Measurements from ENCODE around the gene C16orf74.

The C16orf74 gene

GRCh38 chr16:85696781-85697180 is 54.1 kb downstream of the C16orf74 start:
- no peak for ATAC-seq
- no peak for TF ChIP-seq ZNF70 (CRISPR knock-in tag; IDR thresholded peaks at IDR 0.05)

- no peak for ATAC-seq
- TF ChIP-seq PPARA (CRISPR knock-in tag; IDR thresholded peaks at IDR 0.05; ENCODE audit: borderline replicate concordance), result no peak
- TF ChIP-seq, protein P1, sequence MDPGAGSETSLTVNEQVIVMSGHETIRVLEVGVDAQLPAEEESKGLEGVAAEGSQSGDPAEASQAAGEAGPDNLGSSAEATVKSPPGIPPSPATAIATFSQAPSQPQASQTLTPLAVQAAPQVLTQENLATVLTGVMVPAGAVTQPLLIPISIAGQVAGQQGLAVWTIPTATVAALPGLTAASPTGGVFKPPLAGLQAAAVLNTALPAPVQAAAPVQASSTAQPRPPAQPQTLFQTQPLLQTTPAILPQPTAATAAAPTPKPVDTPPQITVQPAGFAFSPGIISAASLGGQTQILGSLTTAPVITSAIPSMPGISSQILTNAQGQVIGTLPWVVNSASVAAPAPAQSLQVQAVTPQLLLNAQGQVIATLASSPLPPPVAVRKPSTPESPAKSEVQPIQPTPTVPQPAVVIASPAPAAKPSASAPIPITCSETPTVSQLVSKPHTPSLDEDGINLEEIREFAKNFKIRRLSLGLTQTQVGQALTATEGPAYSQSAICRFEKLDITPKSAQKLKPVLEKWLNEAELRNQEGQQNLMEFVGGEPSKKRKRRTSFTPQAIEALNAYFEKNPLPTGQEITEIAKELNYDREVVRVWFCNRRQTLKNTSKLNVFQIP (CRISPR knock-in tag; IDR thresholded peaks at IDR 0.05; ENCODE audit: borderline replicate concordance, low read depth), result no peak
- TF ChIP-seq ZFP3 (CRISPR knock-in tag; IDR thresholded peaks at IDR 0.05), result no peak
- no peak for TF ChIP-seq RARB (CRISPR knock-in tag; IDR thresholded peaks at IDR 0.05)
- TF ChIP-seq ZNF8 (CRISPR knock-in tag; IDR thresholded peaks at IDR 0.05), result no peak
- TF ChIP-seq TOX (CRISPR knock-in tag; IDR thresholded peaks at IDR 0.05; ENCODE audit: borderline replicate concordance), result no peak
- no peak for TF ChIP-seq BACH2 (CRISPR knock-in tag; IDR thresholded peaks at IDR 0.05; ENCODE audit: borderline replicate concordance)
- no peak for TF ChIP-seq OSR1 (CRISPR knock-in tag; IDR thresholded peaks at IDR 0.05)
- TF ChIP-seq ZC3H10 (CRISPR knock-in tag; IDR thresholded peaks at IDR 0.05), result no peak
- no peak for TF ChIP-seq ESRRG (CRISPR knock-in tag; IDR thresholded peaks at IDR 0.05)
Measured at GRCh38 chr16:85695196-85696128, 55.4 kb downstream of the C16orf74 start.

GRCh38 chr16:85690469-85691064 is 60.3 kb downstream of the C16orf74 start:
- TF ChIP-seq ZFP3 (CRISPR knock-in tag; IDR thresholded peaks at IDR 0.05), result peak; percentile 60; the same call in 1 of the 2 replicates
- no peak for TF ChIP-seq CSRNP3 (CRISPR knock-in tag; IDR thresholded peaks at IDR 0.05)
- TF ChIP-seq ARNTL (CRISPR knock-in tag; IDR thresholded peaks at IDR 0.05; ENCODE audit: borderline replicate concordance, low read depth), result no peak
- no peak for TF ChIP-seq ZFP30 (CRISPR knock-in tag; IDR thresholded peaks at IDR 0.05)
- no peak for ATAC-seq

DNA sequence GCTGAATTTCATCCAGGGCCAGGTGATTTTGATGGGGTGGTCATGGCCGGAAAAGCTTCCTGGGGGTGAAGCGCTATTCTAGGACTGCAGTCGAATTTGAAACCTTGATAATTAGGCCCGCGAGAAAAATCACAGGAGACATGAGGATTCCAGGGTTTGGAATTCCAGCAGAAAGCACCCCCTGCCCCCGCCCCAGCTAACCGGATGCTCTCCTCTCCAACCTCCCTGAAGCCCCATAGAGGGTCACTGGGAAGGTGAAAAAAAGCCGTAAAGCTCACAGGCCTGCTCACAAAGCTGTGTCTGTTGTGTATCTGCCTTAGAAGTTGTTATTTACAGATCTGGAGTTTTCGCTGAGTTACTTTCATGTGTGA is 61.0 kb downstream of the C16orf74 start:
- ATAC-seq, result no peak
- TF ChIP-seq CSRNP3 (CRISPR knock-in tag; IDR thresholded peaks at IDR 0.05) (no peak), ZFP30 (CRISPR knock-in tag; IDR thresholded peaks at IDR 0.05) (no peak), ZNF8 (CRISPR knock-in tag; IDR thresholded peaks at IDR 0.05) (no peak), ESRRG (CRISPR knock-in tag; IDR thresholded peaks at IDR 0.05) (no peak)

DNA sequence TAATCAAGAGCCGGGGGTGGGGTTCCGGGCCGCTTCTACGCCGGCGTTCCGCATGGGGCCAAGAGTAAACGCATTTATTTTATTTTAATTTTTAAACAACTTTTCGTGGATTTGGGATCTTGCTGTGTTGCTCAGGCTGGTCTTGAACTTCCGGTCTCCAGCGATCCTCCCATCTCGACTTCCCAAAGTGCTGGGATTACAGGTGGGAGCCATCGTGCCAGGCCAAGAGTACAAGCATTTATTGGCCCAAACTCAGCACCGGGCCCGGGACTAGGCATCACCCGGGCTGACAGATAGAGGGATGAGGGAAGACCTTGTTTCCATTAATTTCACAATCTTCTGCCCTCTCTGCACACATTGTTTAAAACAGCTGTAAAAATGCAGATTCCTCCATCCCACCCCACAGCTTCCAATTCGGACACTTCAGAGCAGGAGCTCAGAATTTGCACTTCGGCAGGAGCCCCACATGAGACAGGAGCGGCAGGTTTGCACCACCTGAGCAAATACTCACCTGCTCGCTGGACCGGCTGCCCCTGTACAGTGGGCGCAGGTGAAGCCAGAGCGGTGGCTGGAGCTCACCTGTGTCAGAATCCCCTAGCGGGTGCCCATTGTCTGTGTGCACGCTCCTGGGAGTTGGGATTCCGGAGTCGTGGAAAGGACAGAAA is 61.5 kb downstream of the C16orf74 start:
- no peak for ATAC-seq
- TF ChIP-seq GLIS3 (CRISPR knock-in tag; IDR thresholded peaks at IDR 0.05) (no peak), ESRRG (CRISPR knock-in tag; IDR thresholded peaks at IDR 0.05) (no peak), RARB (CRISPR knock-in tag; IDR thresholded peaks at IDR 0.05) (no peak), ZNF70 (CRISPR knock-in tag; IDR thresholded peaks at IDR 0.05) (no peak), ARNTL (CRISPR knock-in tag; IDR thresholded peaks at IDR 0.05; ENCODE audit: borderline replicate concordance, low read depth) (no peak), TOX (CRISPR knock-in tag; IDR thresholded peaks at IDR 0.05; ENCODE audit: borderline replicate concordance) (no peak), PPARA (CRISPR knock-in tag; IDR thresholded peaks at IDR 0.05; ENCODE audit: borderline replicate concordance) (no peak), ZNF8 (CRISPR knock-in tag; IDR thresholded peaks at IDR 0.05) (no peak), ISL1 (CRISPR knock-in tag; IDR thresholded peaks at IDR 0.05) (no peak), OSR1 (CRISPR knock-in tag; IDR thresholded peaks at IDR 0.05) (no peak), ZNF565 (CRISPR knock-in tag; conservative IDR thresholded peaks at IDR 0.05; ENCODE audit: low read depth) (no peak), ZFP30 (CRISPR knock-in tag; IDR thresholded peaks at IDR 0.05) (no peak), SNAI2 (CRISPR knock-in tag; IDR thresholded peaks at IDR 0.05) (no peak)
- TF ChIP-seq, protein P2, sequence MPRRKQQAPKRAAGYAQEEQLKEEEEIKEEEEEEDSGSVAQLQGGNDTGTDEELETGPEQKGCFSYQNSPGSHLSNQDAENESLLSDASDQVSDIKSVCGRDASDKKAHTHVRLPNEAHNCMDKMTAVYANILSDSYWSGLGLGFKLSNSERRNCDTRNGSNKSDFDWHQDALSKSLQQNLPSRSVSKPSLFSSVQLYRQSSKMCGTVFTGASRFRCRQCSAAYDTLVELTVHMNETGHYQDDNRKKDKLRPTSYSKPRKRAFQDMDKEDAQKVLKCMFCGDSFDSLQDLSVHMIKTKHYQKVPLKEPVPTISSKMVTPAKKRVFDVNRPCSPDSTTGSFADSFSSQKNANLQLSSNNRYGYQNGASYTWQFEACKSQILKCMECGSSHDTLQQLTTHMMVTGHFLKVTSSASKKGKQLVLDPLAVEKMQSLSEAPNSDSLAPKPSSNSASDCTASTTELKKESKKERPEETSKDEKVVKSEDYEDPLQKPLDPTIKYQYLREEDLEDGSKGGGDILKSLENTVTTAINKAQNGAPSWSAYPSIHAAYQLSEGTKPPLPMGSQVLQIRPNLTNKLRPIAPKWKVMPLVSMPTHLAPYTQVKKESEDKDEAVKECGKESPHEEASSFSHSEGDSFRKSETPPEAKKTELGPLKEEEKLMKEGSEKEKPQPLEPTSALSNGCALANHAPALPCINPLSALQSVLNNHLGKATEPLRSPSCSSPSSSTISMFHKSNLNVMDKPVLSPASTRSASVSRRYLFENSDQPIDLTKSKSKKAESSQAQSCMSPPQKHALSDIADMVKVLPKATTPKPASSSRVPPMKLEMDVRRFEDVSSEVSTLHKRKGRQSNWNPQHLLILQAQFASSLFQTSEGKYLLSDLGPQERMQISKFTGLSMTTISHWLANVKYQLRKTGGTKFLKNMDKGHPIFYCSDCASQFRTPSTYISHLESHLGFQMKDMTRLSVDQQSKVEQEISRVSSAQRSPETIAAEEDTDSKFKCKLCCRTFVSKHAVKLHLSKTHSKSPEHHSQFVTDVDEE (CRISPR knock-in tag; IDR thresholded peaks at IDR 0.05), result no peak
- TF ChIP-seq, protein P3, sequence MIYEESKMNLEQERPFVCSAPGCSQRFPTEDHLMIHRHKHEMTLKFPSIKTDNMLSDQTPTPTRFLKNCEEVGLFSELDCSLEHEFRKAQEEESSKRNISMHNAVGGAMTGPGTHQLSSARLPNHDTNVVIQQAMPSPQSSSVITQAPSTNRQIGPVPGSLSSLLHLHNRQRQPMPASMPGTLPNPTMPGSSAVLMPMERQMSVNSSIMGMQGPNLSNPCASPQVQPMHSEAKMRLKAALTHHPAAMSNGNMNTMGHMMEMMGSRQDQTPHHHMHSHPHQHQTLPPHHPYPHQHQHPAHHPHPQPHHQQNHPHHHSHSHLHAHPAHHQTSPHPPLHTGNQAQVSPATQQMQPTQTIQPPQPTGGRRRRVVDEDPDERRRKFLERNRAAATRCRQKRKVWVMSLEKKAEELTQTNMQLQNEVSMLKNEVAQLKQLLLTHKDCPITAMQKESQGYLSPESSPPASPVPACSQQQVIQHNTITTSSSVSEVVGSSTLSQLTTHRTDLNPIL (CRISPR knock-in tag; IDR thresholded peaks at IDR 0.05; ENCODE audit: low read depth), result no peak
